ENCODE results near the gene GADD45B. TPM values are rescaled to one million over a fixed set of nuclear protein-coding genes. Genes with fewer than 3 reads are reported as not detected.

GADD45B gene
- total and polyA plus RNA-seq, 2 donors (not counting 3 experiments of a cell fraction or from before 2014, with no cell fraction given): 61.3 to 267 TPM

GRCh38 chr19:2451138-2451537, 24.8 kb upstream of the GADD45B start:
- Histone ChIP-seq H2AFZ (ENCODE audit: low read depth, low read length) (no peak overlapping the region), H3K4me3 (replicated peaks in 1 of 3; ENCODE audit: insufficient read depth in 1 of 3, low read depth in 1 of 3, low read length in 3 of 3) (no peak overlapping the region), H3K9me3 (replicated peaks; ENCODE audit: control insufficient read depth, insufficient read depth, low read length) (no peaks in the 10 kb centered on the region), H3K4me1 (ENCODE audit: control insufficient read depth, extremely low read depth, insufficient read depth, low read length) (peaks cover 7% of the 10 kb centered on the region), H4K20me1 (replicated peaks; ENCODE audit: control insufficient read depth, extremely low read depth, insufficient read depth, low read length) (no peaks in the 10 kb centered on the region), H3K79me2 (ENCODE audit: control insufficient read depth, insufficient read depth, low read length) (peaks cover 95% of the 10 kb centered on the region), H3K9me1 (replicated peaks; ENCODE audit: control insufficient read depth, extremely low read depth, insufficient read depth, low read length) (no peaks in the 10 kb centered on the region), H3K27ac (ENCODE audit: insufficient read depth, low read depth, low read length) (no peak overlapping the region), H3K36me3 (ENCODE audit: control insufficient read depth in 2 of 2, extremely low read depth in 1 of 2, insufficient read depth in 2 of 2, low read length in 2 of 2) (peaks cover 0 to 3% of the 10 kb centered on the region in 2 experiments), H3K4me2 (ENCODE audit: insufficient read depth, low read length) (no peak overlapping the region), H3K27me3 (ENCODE audit: control insufficient read depth in 2 of 2, insufficient read depth in 2 of 2, low read length in 2 of 2) (no peaks in the 10 kb centered on the region), H3K9ac (replicated peaks; ENCODE audit: extremely low read depth, insufficient read depth, low read length) (no peak overlapping the region)
- POLR2A ChIA-PET: no interaction called here
- no TSS peak for BruUV-seq (replicated peaks)
- FAIRE-seq: no peak
- CTCF ChIA-PET: no interaction called here
- DNase-seq (ENCODE audit: low read depth, low spot score): no peak
- dilution Hi-C loops (cut with MboI; ENCODE audit: extremely low pct_ligation_motif_present, low sequenced_read_pairs) (no loop called here), intact Hi-C loops (cut with micrococcal nuclease) (no loop called here)
- TF ChIP-seq POLR2AphosphoS5 (IDR thresholded peaks at IDR 0.05; ENCODE audit: insufficient read depth, low read depth, low read length) (no peak), JUN (IDR thresholded peaks at IDR 0.05; ENCODE audit: borderline replicate concordance, insufficient read depth, insufficient read length, low read depth) (no peak), GATA2 (IDR thresholded peaks at IDR 0.05; ENCODE audit: insufficient read depth, insufficient read length, low read depth, low read length) (no peak), EZH2 (IDR thresholded peaks at IDR 0.05; ENCODE audit: borderline replicate concordance, low read depth, low read length, severe bottlenecking) (no peak), FOS (IDR thresholded peaks at IDR 0.05; ENCODE audit: borderline replicate concordance, insufficient read depth, low read length) (no peak), POLR2A (IDR thresholded peaks at IDR 0.05; ENCODE audit: low read depth, low read length) (no peak), MYC (IDR thresholded peaks at IDR 0.05; ENCODE audit: low read depth, low read length) (no peak)
- TF ChIP-seq, protein P1, sequence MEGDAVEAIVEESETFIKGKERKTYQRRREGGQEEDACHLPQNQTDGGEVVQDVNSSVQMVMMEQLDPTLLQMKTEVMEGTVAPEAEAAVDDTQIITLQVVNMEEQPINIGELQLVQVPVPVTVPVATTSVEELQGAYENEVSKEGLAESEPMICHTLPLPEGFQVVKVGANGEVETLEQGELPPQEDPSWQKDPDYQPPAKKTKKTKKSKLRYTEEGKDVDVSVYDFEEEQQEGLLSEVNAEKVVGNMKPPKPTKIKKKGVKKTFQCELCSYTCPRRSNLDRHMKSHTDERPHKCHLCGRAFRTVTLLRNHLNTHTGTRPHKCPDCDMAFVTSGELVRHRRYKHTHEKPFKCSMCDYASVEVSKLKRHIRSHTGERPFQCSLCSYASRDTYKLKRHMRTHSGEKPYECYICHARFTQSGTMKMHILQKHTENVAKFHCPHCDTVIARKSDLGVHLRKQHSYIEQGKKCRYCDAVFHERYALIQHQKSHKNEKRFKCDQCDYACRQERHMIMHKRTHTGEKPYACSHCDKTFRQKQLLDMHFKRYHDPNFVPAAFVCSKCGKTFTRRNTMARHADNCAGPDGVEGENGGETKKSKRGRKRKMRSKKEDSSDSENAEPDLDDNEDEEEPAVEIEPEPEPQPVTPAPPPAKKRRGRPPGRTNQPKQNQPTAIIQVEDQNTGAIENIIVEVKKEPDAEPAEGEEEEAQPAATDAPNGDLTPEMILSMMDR (IDR thresholded peaks at IDR 0.05; ENCODE audit: extremely low read depth in 1 of 2, insufficient read depth in 1 of 2, low read depth in 1 of 2, low read length in 2 of 2): no peak
- TF ChIP-seq, protein P2, sequence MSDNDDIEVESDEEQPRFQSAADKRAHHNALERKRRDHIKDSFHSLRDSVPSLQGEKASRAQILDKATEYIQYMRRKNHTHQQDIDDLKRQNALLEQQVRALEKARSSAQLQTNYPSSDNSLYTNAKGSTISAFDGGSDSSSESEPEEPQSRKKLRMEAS (IDR thresholded peaks at IDR 0.05; ENCODE audit: insufficient read depth, insufficient read length): no peak

Data from endothelial cell of umbilical vein (primary cell).